ENCODE measurements around the gene GTF2H4.

Gene GTF2H4

GRCh38 chr6:30882204-30882758 lies 25.7 kb upstream of the GTF2H4 start:
- in situ Hi-C loops (cut with HindIII; ENCODE audit: low sequenced_read_pairs): loop anchor here (25.0 kb wide), 1 partner anchor 145 kb away; the partner anchor contains the start of genes FLOT1 and IER3

DNA sequence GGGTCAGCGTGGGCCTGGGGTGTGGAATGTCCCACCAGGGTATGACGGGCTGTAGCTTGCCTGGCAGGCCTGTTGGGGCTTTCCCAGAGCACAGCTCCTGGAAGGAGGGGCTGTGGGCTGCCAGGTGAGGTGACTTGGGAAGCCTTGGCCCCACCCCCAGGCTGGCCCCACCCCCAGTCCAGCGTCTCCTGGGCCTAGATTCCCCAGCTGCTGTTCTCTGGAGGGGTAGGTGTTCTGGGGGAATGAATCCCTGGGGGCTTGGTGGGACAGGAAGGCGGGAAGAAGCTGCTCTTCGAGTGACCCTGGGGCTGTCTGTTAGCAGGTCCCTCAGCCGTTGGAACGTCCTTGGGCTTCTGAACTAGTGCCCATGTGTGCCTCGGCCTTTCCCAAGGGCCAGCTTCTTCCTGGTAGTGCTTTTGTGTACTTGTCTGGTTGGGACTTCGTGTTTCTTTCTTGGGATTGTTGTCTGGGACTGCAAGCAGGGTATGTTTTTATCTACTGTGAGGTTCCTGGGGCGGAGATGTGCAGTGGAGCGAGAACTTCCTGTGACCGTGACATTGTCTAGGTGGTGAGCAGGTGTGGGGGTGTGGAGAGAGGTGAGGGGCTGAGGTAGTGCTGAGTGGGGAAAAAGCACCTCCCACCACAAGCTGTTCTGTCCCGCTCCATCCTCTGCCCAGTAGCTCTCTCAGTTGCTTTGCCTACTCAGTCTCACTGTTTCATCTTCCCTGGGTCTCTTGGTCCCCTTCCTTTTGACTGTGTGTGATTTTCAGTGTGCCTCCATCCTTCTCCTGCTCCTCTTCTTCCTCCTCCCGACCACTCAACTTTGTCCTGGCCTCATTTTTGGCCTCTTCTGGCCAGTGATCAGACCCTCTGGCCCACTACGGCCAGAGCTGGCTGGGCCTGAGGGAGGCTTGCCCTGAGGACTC lies 25.0 kb upstream of the GTF2H4 start:
- in situ Hi-C loops (cut with HindIII; ENCODE audit: low sequenced_read_pairs): loop anchor here (25.0 kb wide), 1 partner anchor 146 kb away; the partner anchor contains the start of genes FLOT1 and IER3

- in situ Hi-C loops (cut with HindIII; ENCODE audit: low sequenced_read_pairs): loop anchor here (25.0 kb wide), 1 partner anchor 147 kb away; the partner anchor contains the start of genes FLOT1 and IER3
Measured at GRCh38 chr6:30883685-30884520, 24.1 kb upstream of the GTF2H4 start, which contains the start of gene DDR1. Gene DDR1 (plus strand): TSS chr6:30884519. CDS start chr6:30888730, 4,211 bp downstream.

DNA sequence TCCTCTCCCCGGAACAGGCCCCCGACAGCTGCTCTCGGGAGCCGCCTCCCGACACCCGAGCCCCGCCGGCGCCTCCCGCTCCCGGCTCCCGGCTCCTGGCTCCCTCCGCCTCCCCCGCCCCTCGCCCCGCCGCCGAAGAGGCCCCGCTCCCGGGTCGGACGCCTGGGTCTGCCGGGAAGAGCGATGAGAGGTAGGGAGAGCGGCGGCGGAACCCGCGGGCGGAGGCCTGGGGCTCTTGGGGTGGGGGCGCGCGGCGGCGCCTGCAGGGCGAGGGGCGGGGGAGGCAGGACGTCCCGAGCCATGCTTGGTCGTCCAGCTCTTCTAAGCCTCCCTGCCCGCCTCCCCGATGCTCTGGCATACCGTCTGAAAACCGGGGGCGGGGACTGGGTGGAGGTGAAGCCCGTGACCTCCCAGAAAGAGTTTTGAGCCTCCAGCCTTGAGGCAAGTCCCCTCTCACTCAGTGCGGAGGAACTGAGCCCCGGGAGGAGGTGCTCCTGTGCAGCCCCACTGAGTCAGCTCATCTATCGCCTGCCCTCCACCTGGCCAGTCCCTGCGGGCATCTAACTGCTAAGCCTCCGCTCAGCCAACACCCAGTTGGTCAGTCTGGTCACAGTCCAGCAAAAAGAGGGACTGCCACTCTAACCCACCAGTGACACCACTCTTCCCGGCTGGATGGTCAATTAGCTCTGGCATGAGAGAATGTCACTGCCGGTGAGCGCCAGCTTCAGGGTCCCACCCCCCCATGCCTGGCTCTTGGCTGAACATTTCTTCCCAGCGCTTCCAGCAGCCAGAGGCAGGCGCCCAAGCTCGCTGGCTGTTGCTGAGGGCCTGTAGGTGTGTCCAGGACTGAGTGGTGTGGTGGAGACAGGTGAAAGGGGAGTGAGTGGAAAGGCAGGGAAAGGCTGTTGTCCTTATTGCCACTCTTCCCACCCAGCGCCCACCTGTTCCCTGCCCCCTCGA lies 23.2 kb upstream of the GTF2H4 start:
- in situ Hi-C loops (cut with HindIII; ENCODE audit: low sequenced_read_pairs): loop anchor here (25.0 kb wide), 1 partner anchor 148 kb away; the partner anchor contains the start of genes FLOT1 and IER3

DNA sequence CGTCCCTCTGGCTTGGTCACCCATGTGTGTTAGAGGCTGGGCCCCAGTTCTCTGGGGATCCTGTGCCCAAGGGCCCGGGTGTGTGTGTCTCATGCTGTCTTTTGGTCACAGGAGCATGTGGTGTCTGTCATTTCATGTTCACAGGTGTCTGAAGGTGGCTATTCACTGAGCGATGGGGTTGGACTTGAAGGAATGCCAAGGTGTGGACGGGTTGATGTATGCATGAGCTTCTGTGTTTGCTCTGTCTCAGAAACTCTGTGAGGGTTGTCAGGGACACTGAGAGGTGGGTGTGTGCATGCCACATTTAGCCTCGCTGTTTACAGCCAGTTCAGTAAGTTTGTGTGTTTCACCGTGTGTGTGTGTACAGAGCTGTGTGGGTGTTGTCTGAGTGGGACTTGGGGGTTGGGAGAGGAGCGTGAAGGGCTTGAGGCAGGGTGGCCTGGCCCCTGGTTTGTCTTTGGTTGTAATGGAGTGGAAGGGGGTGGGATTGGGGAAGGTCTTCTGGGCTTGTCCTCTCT lies 22.5 kb upstream of the GTF2H4 start:
- in situ Hi-C loops (cut with HindIII; ENCODE audit: low sequenced_read_pairs): loop anchor here (25.0 kb wide), 1 partner anchor 148 kb away; the partner anchor contains the start of genes FLOT1 and IER3

DNA sequence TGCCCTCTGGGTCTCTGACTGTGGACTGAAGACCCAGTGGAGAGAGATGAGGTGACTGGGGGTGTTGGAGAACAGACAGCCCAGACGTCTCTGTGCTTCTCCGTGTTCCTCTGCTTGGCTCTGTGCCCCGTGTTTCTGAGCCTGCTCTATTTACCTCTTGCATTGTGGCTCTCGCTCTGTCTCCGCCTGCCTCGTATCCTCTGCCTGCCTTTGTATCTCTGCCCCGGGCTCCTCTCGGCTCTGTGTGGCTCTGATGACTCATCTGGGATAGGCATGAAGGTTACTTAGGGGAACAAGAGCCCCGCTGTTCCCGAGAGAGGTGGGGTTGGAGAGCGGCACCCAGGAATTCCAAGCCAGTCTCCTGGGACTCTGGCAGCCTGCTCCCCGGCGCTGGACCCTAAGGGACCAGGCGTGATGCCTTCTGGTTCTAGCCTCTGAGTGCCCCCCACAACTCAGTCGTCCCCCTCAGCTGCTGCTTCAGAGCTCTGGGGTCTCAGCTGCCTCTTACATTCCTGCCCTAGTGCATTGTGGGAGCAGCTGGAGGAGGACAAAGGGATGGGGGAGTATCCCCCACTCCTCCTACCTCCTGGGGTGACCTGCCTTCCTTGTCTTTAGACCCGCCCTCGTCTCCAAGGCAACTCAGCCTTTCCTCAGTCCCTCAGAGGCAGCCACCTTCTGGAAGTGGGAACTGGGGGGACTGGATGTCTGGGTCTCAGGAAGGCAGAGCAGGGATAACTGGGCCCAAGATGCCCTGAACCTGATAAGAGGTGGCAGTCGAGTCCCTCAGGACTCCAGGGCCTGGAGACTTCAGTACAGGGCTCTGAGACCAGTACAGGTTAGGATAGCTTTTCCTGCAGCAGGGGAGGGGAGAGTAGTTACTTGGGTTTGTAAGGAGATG lies 21.8 kb upstream of the GTF2H4 start:
- in situ Hi-C loops (cut with HindIII; ENCODE audit: low sequenced_read_pairs): loop anchor here (25.0 kb wide), 1 partner anchor 149 kb away; the partner anchor contains the start of genes FLOT1 and IER3

DNA sequence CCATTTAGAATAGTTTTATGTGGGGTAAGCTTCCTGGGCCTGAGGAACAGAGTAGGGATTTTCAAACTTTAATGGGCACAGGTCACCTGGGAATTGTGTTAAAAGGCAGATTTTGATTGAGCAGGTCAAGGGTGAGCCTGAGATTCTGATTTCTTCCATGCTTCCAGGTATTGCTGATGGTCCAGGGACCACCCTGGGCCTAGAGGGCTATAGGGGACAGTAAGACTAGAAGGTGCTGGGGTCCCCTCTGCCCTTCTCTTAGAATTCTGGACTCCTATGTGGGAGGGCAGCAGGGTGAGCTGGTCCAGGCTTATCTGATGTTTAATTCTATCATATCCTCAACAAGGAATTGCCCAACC lies 21.1 kb upstream of the GTF2H4 start:
- in situ Hi-C loops (cut with HindIII; ENCODE audit: low sequenced_read_pairs): loop anchor here (25.0 kb wide), 1 partner anchor 150 kb away; the partner anchor contains the start of genes FLOT1 and IER3

DNA sequence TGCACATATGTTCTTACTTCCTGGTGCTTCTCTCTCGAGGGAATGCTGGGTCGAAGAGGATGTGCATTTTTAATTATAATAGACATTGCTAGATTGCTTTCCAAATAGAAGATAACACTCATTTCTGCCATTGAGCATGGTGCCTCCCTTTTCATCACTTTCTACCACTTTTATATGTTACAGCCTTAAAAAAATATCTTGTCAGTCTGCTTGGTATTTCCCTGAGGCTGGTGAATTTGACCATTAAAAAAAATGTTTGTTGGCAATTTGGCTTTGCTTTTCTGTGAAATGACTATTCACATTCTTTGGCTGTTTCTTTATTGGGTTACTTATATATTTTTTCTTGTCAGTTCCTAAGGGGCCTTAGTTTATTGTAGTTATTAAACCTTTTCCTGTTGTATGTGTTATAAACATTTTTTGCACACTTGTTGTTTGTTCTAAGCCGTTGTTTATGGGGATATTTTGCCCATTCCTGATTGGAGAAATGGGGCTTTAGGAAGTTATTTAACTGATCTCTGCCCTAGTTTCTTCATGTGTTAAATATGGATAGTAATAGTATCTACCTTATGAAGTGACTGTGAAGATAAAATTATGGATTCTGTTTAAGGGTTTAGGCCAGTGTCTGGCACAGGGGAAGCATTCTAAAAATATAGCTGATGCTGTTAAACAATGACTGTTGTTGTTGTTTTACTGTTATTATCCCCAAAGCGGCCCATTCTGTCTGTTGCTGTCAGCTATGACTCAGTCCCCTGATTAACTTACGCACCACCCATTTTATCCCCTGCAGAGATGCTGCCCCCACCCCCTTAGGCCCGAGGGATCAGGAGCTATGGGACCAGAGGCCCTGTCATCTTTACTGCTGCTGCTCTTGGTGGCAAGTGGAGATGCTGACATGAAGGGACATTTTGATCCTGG lies 19.8 kb upstream of the GTF2H4 start:
- in situ Hi-C loops (cut with HindIII; ENCODE audit: low sequenced_read_pairs): loop anchor here (25.0 kb wide), 1 partner anchor 151 kb away; the partner anchor contains the start of genes FLOT1 and IER3

GRCh38 chr6:30888816-30889495 lies 19.1 kb upstream of the GTF2H4 start:
- in situ Hi-C loops (cut with HindIII; ENCODE audit: low sequenced_read_pairs): loop anchor here (25.0 kb wide), 1 partner anchor 152 kb away; the partner anchor contains the start of genes FLOT1 and IER3

DNA sequence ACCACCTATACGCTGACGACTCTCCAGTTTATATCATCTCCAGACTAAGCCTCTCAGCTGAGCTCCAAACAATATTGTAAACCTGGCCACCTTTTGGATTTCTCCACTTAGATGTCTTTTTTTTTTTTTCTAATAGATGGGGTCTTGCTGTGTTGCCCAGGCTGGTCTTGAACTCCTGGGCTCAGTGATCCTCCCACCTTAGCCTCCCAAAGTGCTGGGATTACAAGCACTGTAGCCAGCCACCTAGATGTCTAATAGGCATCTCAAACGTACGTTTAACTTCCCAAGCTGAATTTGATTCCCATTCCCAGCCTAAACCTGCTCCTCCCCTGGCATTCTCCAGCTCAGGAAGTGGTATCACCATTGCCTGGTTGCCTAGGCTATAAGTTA lies 18.5 kb upstream of the GTF2H4 start:
- in situ Hi-C loops (cut with HindIII; ENCODE audit: low sequenced_read_pairs): loop anchor here (25.0 kb wide), 1 partner anchor 152 kb away; the partner anchor contains the start of genes FLOT1 and IER3

GRCh38 chr6:30889921-30890645 lies 17.9 kb upstream of the GTF2H4 start:
- in situ Hi-C loops (cut with HindIII; ENCODE audit: low sequenced_read_pairs): loop anchor here (25.0 kb wide), 1 partner anchor 153 kb away; the partner anchor contains the start of genes FLOT1 and IER3

GRCh38 chr6:30890646-30891449 lies 17.2 kb upstream of the GTF2H4 start:
- in situ Hi-C loops (cut with HindIII; ENCODE audit: low sequenced_read_pairs): loop anchor here (25.0 kb wide), 1 partner anchor 154 kb away; the partner anchor contains the start of genes FLOT1 and IER3

DNA sequence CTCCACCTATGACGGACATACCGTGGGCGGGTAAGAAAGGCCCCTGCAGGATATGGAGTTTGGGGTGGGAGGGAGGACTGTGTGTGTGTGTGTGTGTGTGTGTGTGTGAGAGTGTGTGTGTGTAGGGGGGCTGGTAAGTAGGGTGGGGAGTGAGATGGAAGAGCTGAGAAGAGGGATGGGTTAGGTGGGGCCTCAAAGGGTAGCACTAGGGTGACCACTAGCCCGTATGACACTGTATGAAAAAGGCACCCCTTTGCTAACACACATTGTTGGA lies 16.6 kb upstream of the GTF2H4 start:
- in situ Hi-C loops (cut with HindIII; ENCODE audit: low sequenced_read_pairs): loop anchor here (25.0 kb wide), 1 partner anchor 154 kb away; the partner anchor contains the start of genes FLOT1 and IER3

DNA sequence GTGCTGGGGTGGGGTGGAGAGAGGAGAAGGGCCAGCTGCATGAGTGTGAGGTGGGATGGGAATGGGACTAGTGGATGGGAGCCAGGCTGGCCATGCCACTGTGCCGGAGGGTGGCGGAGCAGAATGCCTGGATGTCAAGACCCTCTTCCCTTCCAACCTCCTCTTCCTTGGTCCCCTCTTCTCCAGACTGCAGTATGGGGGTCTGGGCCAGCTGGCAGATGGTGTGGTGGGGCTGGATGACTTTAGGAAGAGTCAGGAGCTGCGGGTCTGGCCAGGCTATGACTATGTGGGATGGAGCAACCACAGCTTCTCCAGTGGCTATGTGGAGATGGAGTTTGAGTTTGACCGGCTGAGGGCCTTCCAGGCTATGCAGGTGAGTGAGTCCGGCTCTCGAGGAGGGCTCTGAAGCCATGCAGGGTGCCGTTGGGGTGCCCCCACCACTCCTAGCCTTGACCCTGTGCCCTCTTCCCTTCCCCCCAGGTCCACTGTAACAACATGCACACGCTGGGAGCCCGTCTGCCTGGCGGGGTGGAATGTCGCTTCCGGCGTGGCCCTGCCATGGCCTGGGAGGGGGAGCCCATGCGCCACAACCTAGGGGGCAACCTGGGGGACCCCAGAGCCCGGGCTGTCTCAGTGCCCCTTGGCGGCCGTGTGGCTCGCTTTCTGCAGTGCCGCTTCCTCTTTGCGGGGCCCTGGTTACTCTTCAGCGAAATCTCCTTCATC lies 16.0 kb upstream of the GTF2H4 start:
- in situ Hi-C loops (cut with HindIII; ENCODE audit: low sequenced_read_pairs): loop anchor here (25.0 kb wide), 1 partner anchor 155 kb away; the partner anchor contains the start of genes FLOT1 and IER3
